Astrocyte of the cerebellum (primary cell): ENCODE data around the gene SNX22.

ENCODE experiments used
- DNase-seq: peaks from one replicate; pipeline ENCODE4 v3.0.0-alpha.2; 2011; ENCODE audit warnings: low read depth
- H3K4me3 ChIP-seq: 2 replicates; pipeline ENCODE4 v1.5.1; 2011; ENCODE audit warnings: mild to moderate bottlenecking, low read depth, low read length, moderate library complexity
- CTCF ChIP-seq: IDR thresholded peaks from 2 replicates; pipeline ENCODE4 v1.5.1; 2012; ENCODE audit warnings: low read length, low read depth, moderate library complexity, mild to moderate bottlenecking; ENCODE audit errors: missing control alignments
- in situ Hi-C: cut with HindIII; loops from 2 replicates; pipeline ENCODE4 v1.10.0; 2017; ENCODE audit warnings: low sequenced_read_pairs

SNX22 gene

GRCh38 chr15:64143276-64143675 is 8.3 kb upstream of the SNX22 start:
- in situ Hi-C loops: no loop called here
- DNase-seq: no peak
- no peak for TF ChIP-seq CTCF
- H3K4me3 ChIP-seq: no peak overlapping the region

DNA sequence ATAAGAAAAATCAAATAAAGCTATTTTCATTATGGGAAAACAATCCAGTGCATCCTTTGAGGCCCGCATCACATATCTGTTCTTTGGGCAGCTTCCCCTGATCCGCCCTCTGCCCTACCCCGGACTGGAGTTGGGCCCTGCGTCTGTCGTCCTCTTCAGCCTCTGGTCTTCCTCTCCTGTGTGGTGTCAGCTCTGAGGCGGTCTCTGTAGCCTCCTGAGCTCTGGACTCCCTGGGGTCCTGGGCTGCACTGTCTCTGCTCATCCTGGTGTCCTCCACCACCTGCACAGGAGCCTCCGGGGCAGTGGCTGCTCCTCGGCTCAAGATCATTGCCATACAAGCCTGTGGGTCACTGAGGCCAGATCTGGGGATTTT is 7.4 kb upstream of the SNX22 start:
- DNase-seq: no peak
- in situ Hi-C loops: no loop called here
- no peak overlapping the region for H3K4me3 ChIP-seq
- TF ChIP-seq CTCF: no peak

- no peak overlapping the region for H3K4me3 ChIP-seq
- no peak for DNase-seq
- in situ Hi-C loops: no loop called here
- no peak for TF ChIP-seq CTCF
Observed at GRCh38 chr15:64144565-64145281, 6.8 kb upstream of the SNX22 start.

- in situ Hi-C loops: no loop called here
- TF ChIP-seq CTCF: no peak
- H3K4me3 ChIP-seq: no peak overlapping the region
- no peak for DNase-seq
Observed at GRCh38 chr15:64146041-64146440, 5.5 kb upstream of the SNX22 start.

DNA sequence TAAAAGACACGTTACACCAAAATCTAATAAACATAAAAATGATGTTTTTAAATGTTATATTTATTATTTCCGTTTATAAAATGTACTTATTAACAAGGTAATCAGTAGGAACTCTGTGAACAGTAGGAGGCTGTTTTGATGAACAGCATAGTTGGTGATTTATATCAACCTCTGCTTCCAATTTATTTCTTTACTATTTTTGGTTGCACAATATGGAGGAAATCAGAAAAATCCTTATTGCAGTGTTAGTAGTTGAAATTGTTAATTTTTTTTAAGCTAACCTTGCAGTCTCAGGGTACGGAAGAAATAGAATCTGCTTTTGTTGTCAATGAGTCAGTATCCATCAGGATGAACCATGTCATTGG is 5.0 kb upstream of the SNX22 start:
- H3K4me3 ChIP-seq: no peak overlapping the region
- TF ChIP-seq CTCF: no peak
- in situ Hi-C loops: no loop called here
- no peak for DNase-seq

GRCh38 chr15:64146885-64147681 is 4.4 kb upstream of the SNX22 start:
- in situ Hi-C loops: no loop called here
- no peak for DNase-seq
- no peak overlapping the region for H3K4me3 ChIP-seq
- no peak for TF ChIP-seq CTCF
